Measurements from ENCODE around the gene JPH2. TPM values are rescaled to one million over a fixed set of nuclear protein-coding genes. Genes with fewer than 3 reads are reported as not detected.

JPH2 gene
- total RNA-seq, 2 experiments from 2014 or later: not detected

- ChIA-PET POLR2A (no interaction called here), CTCF (interaction anchor here (0.6 to 4.7 kb wide), 13 partner anchors 8 to 197 kb away, joined by 3 to 37 read pairs (median 4); partner anchors contain the start of genes FITM2 and JPH2)
Measured at GRCh38 chr20:44115762-44116644, 71.0 kb downstream of the JPH2 start.

DNA sequence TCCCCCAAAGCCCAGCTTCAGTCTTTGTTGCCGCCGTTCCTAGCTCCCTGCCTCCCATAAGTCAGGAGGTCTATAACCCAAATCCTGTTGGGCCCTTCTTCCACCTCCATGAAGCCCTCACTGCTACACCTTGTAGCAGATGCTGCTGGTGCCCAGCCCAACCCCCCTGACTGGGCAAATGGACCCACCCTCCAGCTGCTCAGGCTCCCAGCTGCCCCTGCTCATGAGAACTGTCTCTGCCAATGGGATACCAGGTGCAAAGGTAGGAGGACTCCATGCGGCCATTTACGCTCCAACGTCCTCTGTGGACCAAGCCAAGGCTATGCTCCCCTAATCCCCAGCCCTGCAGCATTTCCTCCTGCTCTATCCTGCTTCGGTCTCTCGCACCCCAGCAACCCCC is 71.8 kb downstream of the JPH2 start:
- ChIA-PET CTCF (interaction anchor here (1.3 kb wide), 1 partner anchor 75 kb away, joined by 4 read pairs; no protein-coding TSS in a partner anchor), POLR2A (no interaction called here)

DNA sequence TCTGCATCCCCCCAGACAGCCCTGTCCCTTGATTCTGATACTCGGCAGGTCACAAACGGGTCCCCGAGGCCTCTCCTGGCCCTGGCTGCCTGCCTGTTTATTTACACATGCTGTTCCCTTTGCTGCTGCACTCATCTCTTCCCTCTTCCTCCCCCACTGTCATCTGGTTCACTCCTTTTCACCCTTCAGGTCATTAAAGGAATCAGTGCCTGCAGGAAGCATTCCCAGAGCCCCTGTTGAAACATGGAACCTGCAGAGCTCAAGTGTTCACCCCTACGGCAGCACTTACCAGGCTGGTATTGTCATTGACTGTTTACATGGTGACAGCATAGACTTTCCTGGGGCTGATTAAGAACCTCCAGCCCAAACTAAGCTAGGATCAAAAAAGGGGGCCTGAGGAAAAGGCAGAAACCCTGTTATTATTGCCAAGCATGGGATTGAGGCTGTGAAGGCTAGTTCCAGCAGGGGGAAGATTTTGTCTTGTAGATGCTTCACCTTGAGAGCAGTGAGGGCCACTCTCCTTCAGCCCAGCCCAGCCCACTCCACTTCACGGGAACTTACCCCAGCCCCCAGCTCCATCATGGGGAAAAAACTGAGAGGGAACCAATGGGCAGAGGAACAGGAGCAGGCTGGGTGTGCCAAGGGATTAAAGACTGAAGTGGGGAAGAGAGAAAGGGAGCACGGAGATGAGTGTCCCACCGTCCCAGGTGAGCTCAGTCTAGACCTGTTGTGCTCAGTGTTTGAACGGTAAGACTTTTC is 73.2 kb downstream of the JPH2 start:
- ChIA-PET CTCF (interaction anchor here (1.5 kb wide), 1 partner anchor 77 kb away, joined by 3 read pairs; no protein-coding TSS in a partner anchor), POLR2A (no interaction called here)

- CTCF ChIA-PET: interaction anchor here (1.5 kb wide), 1 partner anchor 77 kb away, joined by 3 read pairs; no protein-coding TSS in a partner anchor
- POLR2A ChIA-PET: no interaction called here
Measured at GRCh38 chr20:44112889-44113617, 73.9 kb downstream of the JPH2 start.

DNA sequence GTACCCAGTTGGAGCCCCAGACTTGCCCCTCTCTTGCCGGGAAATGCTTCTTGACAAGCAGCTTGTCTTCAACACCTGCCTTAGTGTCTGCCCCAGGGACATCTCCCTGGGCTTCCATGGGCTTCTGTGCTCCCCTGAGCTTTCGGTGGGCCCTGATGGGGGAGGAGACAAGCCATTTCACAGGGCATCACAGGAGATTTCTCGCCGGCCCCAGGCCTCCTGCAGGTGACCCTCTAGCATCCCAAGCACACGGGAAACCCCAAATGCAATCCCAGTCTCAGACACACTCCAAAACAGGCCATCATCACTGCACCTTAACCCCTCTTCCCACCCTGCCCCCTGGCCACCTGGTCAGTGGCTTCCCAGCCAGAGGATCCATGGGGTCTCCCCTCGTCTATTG is 74.5 kb downstream of the JPH2 start:
- ChIA-PET CTCF (interaction anchor here (1.5 kb wide), 1 partner anchor 78 kb away, joined by 3 read pairs; no protein-coding TSS in a partner anchor), POLR2A (no interaction called here)

- ChIA-PET POLR2A (no interaction called here), CTCF (no interaction called here)
Measured at GRCh38 chr20:44111712-44112335, 75.2 kb downstream of the JPH2 start.

- POLR2A ChIA-PET: no interaction called here
- CTCF ChIA-PET: no interaction called here
Measured at GRCh38 chr20:44110816-44111568, 76.0 kb downstream of the JPH2 start.

- POLR2A ChIA-PET: no interaction called here
- CTCF ChIA-PET: interaction anchor here (1.3 kb wide), 1 partner anchor 43 kb away, joined by 3 read pairs; no protein-coding TSS in a partner anchor
Measured at GRCh38 chr20:44109951-44110361, 77.0 kb downstream of the JPH2 start.

- CTCF ChIA-PET: no interaction called here
- POLR2A ChIA-PET: no interaction called here
Measured at GRCh38 chr20:44106615-44107014, 80.4 kb downstream of the JPH2 start.

DNA sequence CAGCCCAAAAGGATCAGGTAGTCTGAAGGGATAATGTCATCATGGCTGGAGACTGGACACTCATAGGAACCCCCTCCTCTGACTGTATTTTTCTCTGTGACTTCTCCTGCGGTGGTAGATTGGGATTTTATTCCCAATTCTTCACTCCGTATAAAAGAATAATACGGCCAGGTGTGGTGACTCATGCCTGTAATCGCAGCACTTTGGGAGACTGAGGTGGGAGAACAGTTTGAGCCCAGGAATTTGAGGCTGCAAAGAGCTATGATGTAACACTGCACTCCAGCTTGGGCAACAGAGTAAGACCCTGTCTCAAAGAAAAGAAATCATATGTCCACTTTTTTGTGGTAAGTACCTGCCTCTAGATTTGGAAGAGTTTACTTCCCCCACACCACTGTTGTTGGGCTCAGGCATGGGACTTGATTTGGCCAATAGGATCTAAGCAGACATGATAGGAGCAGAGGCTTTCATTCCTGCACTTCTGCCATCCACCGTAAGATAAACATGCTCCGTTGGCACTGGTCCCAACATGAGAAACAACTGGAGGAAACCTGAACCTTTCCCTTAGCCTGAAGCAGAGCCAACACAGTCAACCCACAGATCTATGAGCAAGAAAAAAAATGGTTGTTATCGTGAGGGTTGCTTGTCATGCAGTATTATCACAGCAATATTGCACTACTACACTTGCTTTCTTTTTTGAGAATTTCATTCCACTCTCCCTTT is 82.0 kb downstream of the JPH2 start:
- ChIA-PET POLR2A (no interaction called here), CTCF (no interaction called here)

GRCh38 chr20:44102582-44102981 is 84.4 kb downstream of the JPH2 start:
- CTCF ChIA-PET: no interaction called here
- POLR2A ChIA-PET: no interaction called here

DNA sequence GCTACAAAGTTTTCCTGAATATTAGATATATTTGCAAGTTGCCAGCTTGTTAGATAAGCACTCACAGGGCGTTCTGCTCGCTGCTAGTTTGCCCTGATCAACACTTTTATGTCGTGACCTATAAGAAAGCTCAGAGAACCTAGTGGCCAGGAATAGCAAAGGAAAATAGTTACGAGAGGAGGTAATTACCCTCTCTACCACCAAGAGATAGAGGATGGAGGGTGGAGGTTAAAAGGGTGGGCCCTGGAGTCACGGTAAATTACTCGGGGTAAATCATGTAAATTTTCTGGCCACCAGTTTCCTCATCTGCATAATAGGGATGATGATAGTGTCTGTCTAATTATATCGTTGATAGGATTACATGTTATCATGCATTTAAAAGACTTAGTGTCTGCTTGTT is 87.2 kb downstream of the JPH2 start:
- POLR2A ChIA-PET: no interaction called here
- CTCF ChIA-PET: interaction anchor here (1.1 to 1.9 kb wide), 2 partner anchors 19 to 90 kb away, joined by 3 to 4 read pairs; no protein-coding TSS in a partner anchor

DNA sequence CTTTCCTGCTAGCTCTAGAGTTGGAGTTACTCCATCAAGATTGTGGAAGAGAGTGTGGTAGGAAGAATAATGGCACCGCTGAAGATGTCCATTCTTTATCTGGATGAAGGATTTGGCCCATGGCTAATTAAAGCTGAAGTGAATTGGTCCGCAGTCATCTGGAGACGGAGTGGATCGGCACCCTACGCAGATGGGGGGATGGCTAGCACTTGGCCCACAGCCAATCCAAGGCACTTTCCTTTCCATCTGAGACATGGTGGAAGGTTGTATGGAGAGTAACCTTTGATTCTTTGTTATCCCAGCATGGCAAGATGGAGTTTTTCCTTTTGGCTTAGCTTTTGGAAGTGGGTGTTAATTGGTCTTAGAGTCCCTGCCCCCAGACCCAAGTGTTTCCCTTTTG is 88.3 kb downstream of the JPH2 start:
- POLR2A ChIA-PET: no interaction called here
- CTCF ChIA-PET: interaction anchor here (0.7 to 1.9 kb wide), 3 partner anchors 17 to 113 kb away, joined by 3 to 4 read pairs (median 3); no protein-coding TSS in a partner anchor

DNA sequence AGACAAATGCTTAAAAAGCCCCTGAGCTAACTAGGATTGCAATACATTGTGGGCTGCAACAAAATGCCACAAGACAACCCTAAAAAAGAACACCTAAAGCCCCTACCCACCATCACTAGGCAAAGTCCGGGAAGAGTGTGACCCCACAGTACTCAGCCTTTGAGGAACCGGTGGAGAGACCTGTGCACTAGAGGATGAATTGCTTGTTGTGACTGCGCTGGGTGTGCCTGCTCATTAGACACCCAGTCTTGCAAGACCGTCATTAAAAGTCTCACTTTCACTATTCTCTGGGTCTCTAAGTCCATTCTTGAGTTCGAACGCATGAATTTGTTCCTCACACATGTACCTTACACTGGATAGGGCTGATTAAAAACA is 88.7 kb downstream of the JPH2 start:
- CTCF ChIA-PET: interaction anchor here (0.7 to 1.9 kb wide), 3 partner anchors 17 to 113 kb away, joined by 3 to 4 read pairs (median 3); no protein-coding TSS in a partner anchor

DNA sequence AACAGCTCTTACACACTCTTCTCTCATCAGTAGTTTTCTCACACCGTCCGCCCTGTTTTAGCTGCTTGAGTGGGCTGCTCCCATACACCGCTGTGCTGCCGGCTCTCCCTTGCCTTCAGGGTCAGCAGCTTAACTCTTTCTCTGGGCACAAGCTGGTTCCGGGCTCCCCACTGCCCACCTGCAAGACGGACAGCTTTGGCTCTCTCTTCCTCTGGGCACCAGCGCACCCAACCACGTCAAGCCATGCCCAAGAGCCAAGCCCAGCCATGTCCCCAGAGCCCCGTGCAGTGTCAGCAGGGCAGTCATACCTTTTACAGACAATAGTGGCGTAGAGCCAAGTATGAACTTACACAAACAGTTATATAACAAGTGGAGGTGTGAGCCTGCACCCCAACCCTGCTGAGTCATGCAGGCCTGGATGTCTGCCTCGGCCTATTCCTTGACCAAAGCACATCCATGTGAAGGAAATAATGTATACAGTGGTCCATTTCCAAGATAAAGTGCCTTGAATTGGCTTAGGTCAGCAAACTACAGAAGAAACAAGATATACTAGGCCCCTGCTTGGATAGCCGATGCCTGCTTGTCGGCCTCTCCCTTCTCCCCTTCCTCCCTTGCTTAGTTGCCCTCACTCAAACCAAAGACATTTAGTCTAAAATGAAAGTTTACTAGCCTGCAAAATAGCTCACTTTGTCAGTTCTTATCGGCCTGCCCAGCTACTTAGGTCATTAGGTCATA is 89.3 kb downstream of the JPH2 start:
- ChIA-PET CTCF (interaction anchor here (0.7 to 1.9 kb wide), 3 partner anchors 16 to 112 kb away, joined by 3 to 4 read pairs (median 3); no protein-coding TSS in a partner anchor), POLR2A (no interaction called here)

More for the DNA sequence above, 88.7 kb downstream of the JPH2 start:
- POLR2A ChIA-PET: no interaction called here

DNA sequence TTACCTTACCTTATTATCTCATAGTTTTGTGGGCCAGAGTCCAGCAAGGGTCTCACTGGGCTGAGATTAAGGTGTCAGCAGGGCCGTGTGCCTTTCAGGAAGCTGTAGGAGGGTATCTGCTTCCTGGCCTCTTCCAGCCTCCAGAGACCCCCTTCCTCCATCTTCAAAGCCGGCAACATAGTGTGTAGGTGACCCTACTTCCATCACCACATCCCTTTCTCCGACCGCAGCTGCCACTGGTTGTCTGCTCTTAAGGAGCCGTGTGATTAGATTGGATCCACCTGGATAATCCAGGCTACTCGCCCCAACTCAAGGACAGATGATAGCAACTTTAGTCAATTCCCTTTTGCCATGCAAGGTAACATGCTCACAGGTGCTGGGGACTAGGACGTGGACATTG is 91.2 kb downstream of the JPH2 start:
- ChIA-PET CTCF (interaction anchor here (0.7 to 1.2 kb wide), 2 partner anchors 14 to 61 kb away, joined by 3 read pairs; no protein-coding TSS in a partner anchor), POLR2A (no interaction called here)

- ChIA-PET POLR2A (no interaction called here), CTCF (no interaction called here)
Measured at GRCh38 chr20:44093249-44093582, 93.8 kb downstream of the JPH2 start.
